ENCODE measurements around the gene FIG4. TPM values are rescaled to one million over a fixed set of nuclear protein-coding genes. Genes with fewer than 3 reads are reported as not detected.
"Not testable (repeated sequence)": the region's sequence is repeated elsewhere in the genome, so short reads cannot be mapped to it uniquely, and the experiment has no call there.

The FIG4 gene
- total RNA-seq, 4 donors from 2014 or later: 9.4 to 18.1 (median 13.2) TPM

GRCh38 chr6:109820706-109821350 is 129.7 kb downstream of the FIG4 start:
- ATAC-seq (ENCODE audit: low FRiP score) (no peak), DNase-seq (ENCODE audit: low spot score) (no peak)
- no peak for TF ChIP-seq CTCF (IDR thresholded peaks at IDR 0.05)

- no peak for ATAC-seq (ENCODE audit: low FRiP score)
- no peak for DNase-seq (ENCODE audit: low spot score)
- no peak for TF ChIP-seq CTCF (IDR thresholded peaks at IDR 0.05)
Observed at GRCh38 chr6:109821428-109821827, 130.3 kb downstream of the FIG4 start.

DNA sequence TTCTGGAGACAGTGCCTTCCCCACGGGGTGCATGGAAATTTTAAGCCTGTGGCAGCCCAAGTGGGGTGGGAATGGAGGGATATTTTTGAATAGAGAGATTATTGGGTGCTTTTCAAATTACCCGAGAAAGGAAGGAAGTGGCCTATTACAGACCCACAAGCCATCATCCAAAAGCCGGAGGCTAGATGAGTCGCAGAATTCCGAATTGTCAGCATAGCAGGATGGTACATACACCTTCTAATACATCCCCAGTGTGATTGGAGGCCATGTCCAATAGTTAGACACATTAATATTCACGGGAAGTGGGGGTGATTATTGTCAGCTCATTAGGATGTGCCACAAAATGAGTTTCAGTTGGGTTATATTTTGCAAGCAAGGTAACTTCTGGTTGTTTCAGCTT is 133.0 kb downstream of the FIG4 start:
- ATAC-seq (ENCODE audit: low FRiP score) (no peak), DNase-seq (ENCODE audit: low spot score) (no peak)
- TF ChIP-seq CTCF (IDR thresholded peaks at IDR 0.05): no peak

- ATAC-seq (ENCODE audit: low FRiP score): no peak
- DNase-seq (ENCODE audit: low spot score): no peak
- TF ChIP-seq CTCF (IDR thresholded peaks at IDR 0.05): no peak
Observed at GRCh38 chr6:109826551-109826950, 135.5 kb downstream of the FIG4 start.

DNA sequence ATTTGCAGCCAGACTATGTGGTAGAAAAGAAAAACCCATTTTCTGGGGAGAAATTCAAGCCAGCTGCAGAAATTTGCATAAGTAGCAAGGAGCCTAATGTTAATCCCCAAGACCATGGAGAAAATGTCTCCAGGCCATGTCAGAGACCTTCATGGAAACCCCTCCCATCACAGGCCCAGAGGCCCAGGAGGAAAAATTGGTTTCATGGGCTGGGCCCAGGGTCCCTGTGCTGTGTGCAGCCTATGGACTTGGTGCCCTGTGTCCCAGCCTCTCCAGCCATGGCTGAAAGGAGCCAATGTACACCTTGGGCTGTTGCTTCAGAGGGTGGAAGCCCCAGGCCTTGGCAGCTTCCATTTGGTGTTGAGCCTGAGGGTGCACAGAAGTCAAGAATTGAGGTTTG is 140.3 kb downstream of the FIG4 start:
- DNase-seq (ENCODE audit: low spot score); ATAC-seq (ENCODE audit: low FRiP score): not testable (repeated sequence)

GRCh38 chr6:109834131-109834530 is 143.0 kb downstream of the FIG4 start:
- no peak for TF ChIP-seq CTCF (IDR thresholded peaks at IDR 0.05)
- ATAC-seq (ENCODE audit: low FRiP score): no peak
- no peak for DNase-seq (ENCODE audit: low spot score)

DNA sequence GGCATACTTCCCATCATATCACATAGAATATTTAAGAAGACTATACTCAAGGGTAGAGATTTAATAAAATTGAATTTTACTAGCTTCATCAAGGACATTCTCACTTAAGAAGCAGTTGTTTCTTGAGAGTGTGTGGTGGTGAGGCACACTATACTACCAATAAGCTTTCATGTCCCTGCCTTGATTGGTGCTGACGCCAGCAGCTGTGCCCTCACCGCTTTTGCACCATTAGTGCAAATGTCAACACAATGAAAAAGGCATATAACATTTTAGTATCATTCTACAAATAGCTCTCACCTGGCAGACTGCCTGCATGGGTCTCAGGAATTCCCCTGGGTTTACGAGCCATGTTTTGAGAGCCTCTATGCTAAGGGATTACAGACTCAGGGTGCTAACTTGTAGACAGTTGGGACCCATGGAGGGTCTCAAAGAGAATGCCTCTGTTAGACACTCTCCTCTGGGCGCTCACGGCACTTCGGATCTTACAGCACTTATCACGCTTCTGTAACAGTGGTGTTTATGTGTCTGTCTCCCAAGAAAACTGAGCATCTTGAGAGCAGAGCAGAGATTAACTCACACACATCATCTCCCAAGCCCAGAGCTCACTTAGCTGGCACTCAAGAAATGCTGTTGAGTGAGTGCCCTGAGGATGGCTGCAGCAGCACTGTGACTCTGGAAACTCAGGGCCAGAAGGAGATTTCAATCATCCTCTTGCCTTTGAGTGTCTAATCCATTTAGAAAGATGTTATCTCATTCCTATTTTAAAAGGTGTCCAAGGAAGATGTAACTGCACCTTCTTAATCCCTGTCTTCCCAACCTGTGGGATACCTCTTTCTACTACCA is 143.7 kb downstream of the FIG4 start:
- DNase-seq (ENCODE audit: low spot score): no peak
- TF ChIP-seq CTCF (IDR thresholded peaks at IDR 0.05): no peak
- no peak for ATAC-seq (ENCODE audit: low FRiP score)
